GM12878 (cell line): ENCODE data around the gene TNRC18. TPM values are rescaled to one million over a fixed set of nuclear protein-coding genes. Genes with fewer than 3 reads are reported as not detected.

Experiments
- ATAC-seq: fragments of 200-7000 bp; cut with Tn5 transposase; 3 replicates; pipeline ENCODE4 v1.9.1; 2020; ENCODE audit warnings: mild to moderate bottlenecking, moderate library complexity
- BruUV-seq: library from RNA; stranded (reverse); fragments of 400-500 nt; replicated peaks from 2 replicates; lab custom pipeline; 2021; lab: Mats Ljungman, UMichigan
- CTCF ChIA-PET: fragments of 300-600 bp; sonication (Branson Sonifier 250); formaldehyde crosslinking; extraction: SDS; loops from one replicate; lab custom pipeline; 2021; ENCODE audit warnings: inconsistent platforms; lab: Yijun Ruan, JAX
- POLR2A ChIA-PET: fragments of 350-600 bp; formaldehyde crosslinking; extraction: SDS; loops from one replicate; lab custom pipeline; 2021; ENCODE audit warnings: inconsistent platforms; lab: Charles Lee
- RAD21 ChIA-PET: fragments of 300-600 bp; sonication (Branson Sonifier 250); formaldehyde crosslinking; loops from one replicate; lab custom pipeline; 2023; ENCODE audit warnings: antibody characterized with exemption; ENCODE audit not compliant: unreplicated experiment; lab: Charles Lee
- SMC1A ChIA-PET: fragments of 300-600 bp; sonication (Branson Sonifier 250); formaldehyde crosslinking; loops from one replicate; lab custom pipeline; 2023; ENCODE audit not compliant: unreplicated experiment, uncharacterized antibody; lab: Charles Lee
- DNase-seq: peaks from one replicate; pipeline ENCODE4 v3.0.0-alpha.2; 2011; ENCODE audit warnings: low read depth, low spot score
- FAIRE-seq: peaks from 3 replicates; lab custom pipeline; 2011; peaks lifted over from hg19 to GRCh38; lab: Jason Lieb, UNC
- H2AFZ ChIP-seq: 2 replicates; pipeline ENCODE4 v1.6.0; 2011; ENCODE audit warnings: low read depth, low read length, control low read depth; ENCODE audit not compliant: control insufficient read depth
- H3K27ac ChIP-seq: 2 replicates; pipeline ENCODE4 v1.5.1; 2011; ENCODE audit warnings: control low read depth; ENCODE audit not compliant: control insufficient read depth, insufficient read depth
- H3K27me3 ChIP-seq, 2 experiments: replicated peaks in 1 of 2; 2 replicates each; pipeline versions ENCODE4 v1.6.0 to v1.6.1; 2011; ENCODE audit warnings: low read length in 1 of 2; ENCODE audit not compliant: control insufficient read depth in 2 of 2, insufficient read depth in 2 of 2
- H3K36me3 ChIP-seq, 2 experiments: 2 replicates each; pipeline ENCODE4 v1.5.1; 2011; ENCODE audit warnings: low read length in 1 of 2; ENCODE audit not compliant: control insufficient read depth in 2 of 2, insufficient read depth in 2 of 2
- H3K4me1 ChIP-seq: 2 replicates; pipeline ENCODE4 v1.6.1; 2011; ENCODE audit warnings: mild to moderate bottlenecking, low read length, moderate library complexity, mixed read lengths; ENCODE audit not compliant: control insufficient read depth, insufficient read depth
- H3K4me2 ChIP-seq: 2 replicates; pipeline ENCODE4 v1.6.0; 2011; ENCODE audit warnings: control low read depth; ENCODE audit not compliant: control insufficient read depth, insufficient read depth
- H3K4me3 ChIP-seq: fragments of 200-600 bp; sonication (generic); 2 replicates; pipeline ENCODE4 v1.5.1; 2016
- H3K79me2 ChIP-seq: 2 replicates; pipeline ENCODE4 v1.6.0; 2011; ENCODE audit warnings: low read length; ENCODE audit not compliant: control insufficient read depth, insufficient read depth
- H3K9ac ChIP-seq: 2 replicates; pipeline ENCODE4 v1.8.0; 2011; ENCODE audit warnings: low read length, control low read depth, mixed read lengths; ENCODE audit not compliant: control insufficient read depth, insufficient read depth
- H3K9me3 ChIP-seq: replicated peaks from 3 replicates; pipeline ENCODE4 v1.5.1; 2011; ENCODE audit warnings: mild to moderate bottlenecking, low read length; ENCODE audit not compliant: control insufficient read depth, insufficient read depth
- H4K20me1 ChIP-seq: 2 replicates; pipeline ENCODE4 v1.6.0; 2011; ENCODE audit not compliant: control insufficient read depth, insufficient read depth
- NBN ChIP-seq: fragments of 450-650 bp; IDR thresholded peaks from 2 replicates; pipeline ENCODE4 v1.6.1; 2016
- WGBS: methylation state at CpG from one replicate; pipeline ENCODE4 v1.1.6; 2016; ENCODE audit warnings: low lambda C conversion rate; ENCODE audit not compliant: insufficient replicate concordance, insufficient coverage; ENCODE audit errors: missing lambda C conversion rate; 5-methylcytosine and 5-hydroxymethylcytosine counted together
- in situ Hi-C: fragments of 300-500 bp; cut with MboI; formaldehyde crosslinking; loops from 9 replicates; pipeline ENCODE4 v1.14.3; 2018; ENCODE audit warnings: mixed read lengths
- intact Hi-C: fragments of 100-400 bp; cut with micrococcal nuclease; formaldehyde crosslinking; loops from one replicate; pipeline ENCODE4 v1.14.2; 2022; ENCODE audit not compliant: unreplicated experiment
- polyA plus RNA-seq, 11 experiments: library from polyadenylated mRNA; depleted of rRNA in 4 of 11; unstranded in 6 of 11; stranded (reverse) in 5 of 11; fragments of >200 nt; fragmentation: Nextera tagmentation in 4 of 11; fragmentation: Illumina TruSeq in 1 of 11; extraction: Ambion mirVana in 4 of 11; extraction: Trizol in 1 of 11; gene quantifications; 1 replicate in 1 of 11; 2 replicates in 10 of 11; pipeline versions ENCODE4 v1.2.1 to v1.2.3, GENCODE V29; 2011 to 2016; ENCODE audit warnings: inconsistent platforms in 2 of 11, missing spikeins in 2 of 11, low read depth in 1 of 11
- total RNA-seq, 4 experiments: library from RNA; depleted of rRNA in 3 of 4; stranded (reverse); fragments of >200 nt in 3 of 4; fragmentation: Illumina TruSeq in 1 of 4; extraction: Trizol in 1 of 4; gene quantifications; 2 replicates each; pipeline versions ENCODE4 v1.2.1 to v1.2.3, GENCODE V29; 2013 to 2021
- TF ChIP-seq, protein P1 (sequence below): fragments of 450-650 bp; IDR thresholded peaks from 2 replicates; pipeline ENCODE4 v1.6.1; 2016; ENCODE audit warnings: mild to moderate bottlenecking, moderate library complexity, borderline replicate concordance
- TF ChIP-seq, protein P2 (sequence below): IDR thresholded peaks from 2 replicates; pipeline ENCODE4 v1.6.1; 2011; ENCODE audit warnings: low read depth, mild to moderate bottlenecking, low read length, moderate library complexity, borderline replicate concordance; ENCODE audit errors: extremely low read depth

The TNRC18 gene
- total and polyA plus RNA-seq, 10 of the 15 experiments (the other 5 are each of a cell fraction or from before 2014, with no cell fraction given): 0.02 to 31.7 (median 5.4) TPM

DNA sequence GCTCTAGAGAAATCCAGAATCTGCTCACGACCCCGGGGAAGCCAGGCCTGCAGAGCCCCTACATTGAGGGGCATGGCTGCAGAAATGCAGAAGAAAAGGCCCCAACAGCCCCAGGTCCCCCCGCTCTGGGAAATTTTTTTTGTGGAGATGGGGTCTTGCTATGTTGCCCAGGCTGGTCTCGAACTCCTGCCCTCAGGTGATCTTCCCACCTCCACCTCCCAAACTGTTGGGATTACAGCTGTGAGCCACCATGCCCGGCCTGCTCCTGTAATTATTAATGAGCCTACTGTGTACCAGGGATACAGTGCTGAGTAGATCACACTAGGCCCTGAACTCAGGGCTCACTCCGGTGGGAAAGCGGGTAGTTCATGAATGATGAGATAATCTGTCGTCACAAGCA lies 29.9 kb downstream of the TNRC18 start (continued):
- TF ChIP-seq, protein P1, sequence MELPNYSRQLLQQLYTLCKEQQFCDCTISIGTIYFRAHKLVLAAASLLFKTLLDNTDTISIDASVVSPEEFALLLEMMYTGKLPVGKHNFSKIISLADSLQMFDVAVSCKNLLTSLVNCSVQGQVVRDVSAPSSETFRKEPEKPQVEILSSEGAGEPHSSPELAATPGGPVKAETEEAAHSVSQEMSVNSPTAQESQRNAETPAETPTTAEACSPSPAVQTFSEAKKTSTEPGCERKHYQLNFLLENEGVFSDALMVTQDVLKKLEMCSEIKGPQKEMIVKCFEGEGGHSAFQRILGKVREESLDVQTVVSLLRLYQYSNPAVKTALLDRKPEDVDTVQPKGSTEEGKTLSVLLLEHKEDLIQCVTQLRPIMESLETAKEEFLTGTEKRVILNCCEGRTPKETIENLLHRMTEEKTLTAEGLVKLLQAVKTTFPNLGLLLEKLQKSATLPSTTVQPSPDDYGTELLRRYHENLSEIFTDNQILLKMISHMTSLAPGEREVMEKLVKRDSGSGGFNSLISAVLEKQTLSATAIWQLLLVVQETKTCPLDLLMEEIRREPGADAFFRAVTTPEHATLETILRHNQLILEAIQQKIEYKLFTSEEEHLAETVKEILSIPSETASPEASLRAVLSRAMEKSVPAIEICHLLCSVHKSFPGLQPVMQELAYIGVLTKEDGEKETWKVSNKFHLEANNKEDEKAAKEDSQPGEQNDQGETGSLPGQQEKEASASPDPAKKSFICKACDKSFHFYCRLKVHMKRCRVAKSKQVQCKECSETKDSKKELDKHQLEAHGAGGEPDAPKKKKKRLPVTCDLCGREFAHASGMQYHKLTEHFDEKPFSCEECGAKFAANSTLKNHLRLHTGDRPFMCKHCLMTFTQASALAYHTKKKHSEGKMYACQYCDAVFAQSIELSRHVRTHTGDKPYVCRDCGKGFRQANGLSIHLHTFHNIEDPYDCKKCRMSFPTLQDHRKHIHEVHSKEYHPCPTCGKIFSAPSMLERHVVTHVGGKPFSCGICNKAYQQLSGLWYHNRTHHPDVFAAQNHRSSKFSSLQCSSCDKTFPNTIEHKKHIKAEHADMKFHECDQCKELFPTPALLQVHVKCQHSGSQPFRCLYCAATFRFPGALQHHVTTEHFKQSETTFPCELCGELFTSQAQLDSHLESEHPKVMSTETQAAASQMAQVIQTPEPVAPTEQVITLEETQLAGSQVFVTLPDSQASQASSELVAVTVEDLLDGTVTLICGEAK: no peak

DNA sequence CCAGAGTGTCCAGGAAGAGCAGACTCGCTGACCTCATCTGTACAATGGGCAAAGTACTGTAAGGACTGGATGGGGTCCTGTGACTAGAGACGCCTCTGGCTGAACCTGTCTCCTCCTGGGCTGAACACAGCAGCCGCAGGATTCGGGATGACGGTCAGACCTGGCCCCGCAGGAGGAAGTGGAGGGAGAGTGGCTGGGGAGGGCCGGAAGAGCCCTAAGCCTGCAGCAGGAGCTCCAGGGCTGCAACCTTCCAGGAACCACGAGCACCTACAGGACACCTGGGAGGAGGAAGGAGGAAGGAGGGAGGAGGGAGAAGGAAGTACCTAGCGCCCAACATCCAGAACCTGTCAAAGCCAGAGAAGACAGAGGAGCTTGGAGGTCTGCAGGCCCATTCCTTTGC lies 30.3 kb downstream of the TNRC18 start:
- H3K36me3 ChIP-seq: peaks cover 4 to 6% of the 10 kb centered on the region in 2 experiments; a peak in 3 of 4 replicates
- ChIA-PET POLR2A (no interaction called here), SMC1A (no interaction called here), RAD21 (no interaction called here), CTCF (interaction anchor here (3.0 kb wide), 1 partner anchor 57 kb away, joined by 11 read pairs; no protein-coding TSS in a partner anchor)
- WGBS: 89% methylated on average over 9 of the region's 9 CpGs
- TF ChIP-seq NBN: no peak
- TF ChIP-seq, protein P2, sequence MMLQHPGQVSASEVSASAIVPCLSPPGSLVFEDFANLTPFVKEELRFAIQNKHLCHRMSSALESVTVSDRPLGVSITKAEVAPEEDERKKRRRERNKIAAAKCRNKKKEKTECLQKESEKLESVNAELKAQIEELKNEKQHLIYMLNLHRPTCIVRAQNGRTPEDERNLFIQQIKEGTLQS: no peak
- H3K79me2 ChIP-seq: peaks cover 16% of the 10 kb centered on the region
- no TSS peak for BruUV-seq
- no peak overlapping the region for H2AFZ ChIP-seq
- ATAC-seq: no peak
- in situ Hi-C loops: no loop called here
- H3K4me1 ChIP-seq: peaks cover 5% of the 10 kb centered on the region; the same call in 1 of the 2 replicates
- H3K4me3 ChIP-seq: no peak overlapping the region
- H3K9me3 ChIP-seq: no peaks in the 10 kb centered on the region
- no peak for DNase-seq
- no peak overlapping the region for H3K4me2 ChIP-seq
- no peak overlapping the region for H3K9ac ChIP-seq
- intact Hi-C loops: no loop called here
- no peak for FAIRE-seq
- H3K27me3 ChIP-seq: no peaks in the 10 kb centered on the region
- no peaks in the 10 kb centered on the region for H4K20me1 ChIP-seq
- H3K27ac ChIP-seq: no peak overlapping the region
